HG03045 (cell line): ENCODE measurements around the gene TUBA3D.
A peak's percentile ranks its signal among the peaks of the same experiment; 100 is the strongest.
"Not testable (repeated sequence)": the region's sequence is repeated elsewhere in the genome, so short reads cannot be mapped to it uniquely, and the experiment has no call there.

Experiments
- ATAC-seq: cut with Tn5 transposase; IDR thresholded peaks from one replicate; pipeline ENCODE4 v1.9.1; 2021; ENCODE audit warnings: mild to moderate bottlenecking, moderate library complexity; ENCODE audit not compliant: unreplicated experiment

The TUBA3D gene

GRCh38 chr2:131483981-131484820 lies 8.3 kb downstream of the TUBA3D start:
- ATAC-seq: not testable (repeated sequence)

- ATAC-seq: not testable (repeated sequence)
Measured at GRCh38 chr2:131484906-131485460, 9.1 kb downstream of the TUBA3D start.

DNA sequence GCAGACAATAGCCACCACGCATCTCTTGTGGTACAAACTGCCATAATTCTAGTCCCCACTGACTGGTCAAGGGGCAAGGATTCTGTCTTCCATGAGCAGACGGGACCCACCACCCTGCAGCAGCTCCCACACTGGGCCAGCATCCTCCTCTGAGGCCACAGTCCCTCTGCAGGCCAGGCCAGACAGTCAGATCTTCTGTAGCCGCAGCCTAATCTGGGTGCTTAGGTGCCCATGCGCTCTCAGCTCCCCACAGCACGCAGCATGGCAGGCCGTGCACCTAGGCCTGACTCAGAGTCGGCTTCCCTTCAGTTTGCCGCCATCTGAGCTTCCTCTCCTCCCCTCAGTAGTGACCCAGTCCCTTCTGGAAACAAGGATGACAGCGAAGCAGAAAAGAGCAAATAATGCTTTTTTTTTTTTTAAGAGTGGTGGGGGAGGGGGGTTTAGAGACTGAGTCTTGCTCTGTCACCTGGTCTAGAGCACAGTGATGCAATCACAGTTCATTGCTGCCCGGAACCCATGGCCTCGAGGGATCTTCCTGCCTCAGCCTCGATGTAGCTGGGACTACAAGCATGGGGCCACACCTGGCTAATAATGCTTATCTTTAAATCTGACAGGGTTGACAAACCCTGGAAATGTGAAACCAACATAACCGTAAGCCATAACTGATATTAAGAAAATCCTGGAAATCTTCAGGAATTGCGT lies 10.4 kb downstream of the TUBA3D start:
- ATAC-seq: not testable (repeated sequence)

GRCh38 chr2:131488306-131489205 lies 12.6 kb downstream of the TUBA3D start:
- ATAC-seq: no peak

- not testable (repeated sequence) for ATAC-seq
Measured at GRCh38 chr2:131490616-131491468, 14.9 kb downstream of the TUBA3D start.

- not testable (repeated sequence) for ATAC-seq
Measured at GRCh38 chr2:131491469-131491836, 15.5 kb downstream of the TUBA3D start.

DNA sequence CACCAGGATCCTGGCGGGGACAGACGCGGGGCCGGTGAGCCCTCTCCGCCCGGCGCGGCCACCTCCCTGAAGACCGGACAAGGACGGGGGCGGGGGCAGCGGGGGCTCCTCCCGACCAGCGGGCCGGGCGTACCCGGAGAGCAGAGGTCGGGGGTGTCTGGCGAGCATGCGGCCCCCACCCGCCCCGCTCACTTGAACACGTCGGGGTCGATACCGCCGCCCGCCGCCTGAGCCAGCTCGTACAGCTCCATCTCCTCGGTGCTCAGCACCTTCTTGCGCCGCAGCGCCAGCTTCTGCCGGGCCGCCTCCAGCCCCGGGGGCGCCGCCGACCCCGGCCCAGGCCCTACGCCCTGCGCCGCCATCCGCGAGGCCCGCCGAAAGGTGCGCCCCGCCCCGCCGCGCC lies 16.1 kb downstream of the TUBA3D start, which contains the start of gene MZT2A:
MZT2A (minus strand) TSS at position 383 of the 403 bp plus-strand sequence; CDS start at position 362, 21 bp downstream.
- ATAC-seq: peak; percentile 15

DNA sequence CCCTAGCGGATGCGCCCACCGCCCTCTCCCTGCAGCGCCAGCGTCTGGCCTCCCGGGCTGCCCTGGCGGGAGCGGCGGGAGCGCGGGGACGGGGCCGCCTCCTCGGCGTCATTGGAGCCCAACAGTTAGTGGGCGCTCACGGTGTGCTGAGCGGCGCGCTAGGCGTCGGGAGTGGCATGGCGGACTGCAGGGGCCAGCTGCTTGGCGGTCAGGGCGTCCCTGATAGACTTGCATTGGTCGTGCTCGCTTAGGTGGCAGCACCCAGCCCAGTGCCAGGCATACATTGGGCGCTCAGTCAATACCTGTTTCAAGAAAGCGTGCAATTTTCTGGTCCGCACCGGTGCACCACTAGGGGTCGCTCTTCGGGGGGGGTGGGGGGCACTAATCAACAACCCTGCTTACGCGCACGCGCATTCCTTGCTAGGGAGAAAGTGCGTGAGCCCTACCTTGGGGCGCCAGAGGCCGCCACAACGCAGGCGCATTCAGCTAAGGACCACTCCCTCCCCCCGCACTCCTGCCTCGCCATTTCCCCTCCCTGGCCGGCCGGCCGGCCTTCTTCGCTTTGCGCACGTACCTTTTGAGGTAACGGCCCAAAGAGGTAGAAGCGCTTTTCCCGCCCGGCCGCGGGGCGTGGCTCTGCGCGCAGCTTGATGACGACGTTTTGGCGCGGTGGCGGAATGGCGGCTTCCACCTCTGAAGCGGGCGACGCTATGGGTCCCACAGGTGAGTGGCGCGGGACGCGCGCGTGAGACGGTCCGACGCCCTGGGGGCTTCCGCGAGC lies 16.7 kb downstream of the TUBA3D start:
- peak; percentile 72 for ATAC-seq

- peak; percentile 17 for ATAC-seq
Measured at GRCh38 chr2:131493199-131493968, 17.5 kb downstream of the TUBA3D start.

GRCh38 chr2:131495506-131495905 lies 19.6 kb downstream of the TUBA3D start:
- not testable (repeated sequence) for ATAC-seq

GRCh38 chr2:131498321-131498973 lies 22.5 kb downstream of the TUBA3D start:
- peak; percentile 91 for ATAC-seq

DNA sequence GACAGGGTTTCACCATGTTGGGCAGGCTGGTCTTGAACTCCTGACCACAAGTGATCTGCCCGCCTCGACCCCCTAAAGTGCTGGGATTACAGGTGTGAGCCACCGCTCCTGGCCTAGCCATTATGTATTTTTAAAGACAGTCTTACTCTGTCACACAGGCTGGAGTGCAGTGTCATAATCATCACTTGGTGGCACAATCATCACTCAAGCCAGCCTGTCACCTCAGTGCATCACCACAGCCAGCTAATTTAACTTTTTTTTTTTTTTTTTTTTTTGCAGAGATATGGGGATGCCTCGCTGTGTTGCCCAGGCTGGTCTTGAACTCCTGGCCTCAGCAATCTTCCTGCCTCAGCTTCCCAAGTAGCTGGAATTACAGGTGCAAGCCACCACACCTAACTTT lies 27.7 kb downstream of the TUBA3D start:
- ATAC-seq: not testable (repeated sequence)

- ATAC-seq: not testable (repeated sequence)
Measured at GRCh38 chr2:131504082-131504750, 28.3 kb downstream of the TUBA3D start.

DNA sequence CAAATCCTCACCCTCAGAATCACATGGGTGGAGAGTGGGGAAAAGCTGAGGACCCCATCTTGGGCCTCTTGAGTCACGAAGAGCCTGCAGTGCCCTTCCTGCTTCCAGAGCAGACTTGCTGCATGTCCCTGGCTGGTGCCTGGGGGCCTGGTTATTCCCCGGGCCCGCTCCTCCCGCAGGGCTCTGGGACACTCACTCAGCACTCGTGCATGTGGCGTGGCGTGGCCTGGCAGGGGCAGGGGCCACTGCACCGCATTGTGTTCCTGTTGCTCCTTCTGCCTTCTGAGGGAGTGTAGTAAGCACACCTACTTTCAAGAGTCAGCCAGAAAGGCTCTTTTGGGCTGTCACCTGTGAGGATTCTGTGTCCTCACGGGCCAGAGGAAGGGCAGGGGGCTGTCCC lies 33.7 kb downstream of the TUBA3D start:
- no peak for ATAC-seq

GRCh38 chr2:131511291-131511968 lies 35.5 kb downstream of the TUBA3D start:
- not testable (repeated sequence) for ATAC-seq
